PC-9 (cell line): ENCODE measurements around the gene C10orf62. TPM values are rescaled to one million over a fixed set of nuclear protein-coding genes. Genes with fewer than 3 reads are reported as not detected.

Experiments
- BruUV-seq: library from RNA; stranded (reverse); fragments of 400-500 nt; replicated peaks from 2 replicates; lab custom pipeline; 2021; lab: Mats Ljungman, UMichigan
- CTCF ChIA-PET: fragments of 300-600 bp; sonication (Branson Sonifier 250); formaldehyde crosslinking; loops from one replicate; lab custom pipeline; 2022; ENCODE audit warnings: antibody characterized with exemption; lab: Charles Lee
- POLR2A ChIA-PET: fragments of 300-600 bp; sonication (Branson Sonifier 250); formaldehyde crosslinking; loops from one replicate; lab custom pipeline; 2022; ENCODE audit warnings: antibody characterized with exemption; ENCODE audit not compliant: unreplicated experiment; lab: Charles Lee
- DNase-seq, 2 experiments: peaks; one replicate each; pipeline versions ENCODE4 v3.0.0 to v3.0.0-alpha.2; 2015 to 2022; ENCODE audit warnings: mixed read lengths in 1 of 2
- H2AFZ ChIP-seq: fragments of 200-600 bp; sonication (generic); 2 replicates; pipeline ENCODE4 v1.8.1; 2017; ENCODE audit warnings: antibody characterized with exemption
- H3F3A ChIP-seq: fragments of 200-600 bp; sonication (generic); 2 replicates; pipeline ENCODE4 v1.8.1; 2017; ENCODE audit warnings: antibody characterized with exemption, mild to moderate bottlenecking, low read depth; ENCODE audit not compliant: insufficient read depth
- H3K27ac ChIP-seq: fragments of 200-600 bp; sonication (generic); 2 replicates; pipeline ENCODE4 v1.6.1; 2016; ENCODE audit warnings: mixed run types
- H3K27me3 ChIP-seq: fragments of 200-600 bp; sonication (generic); 2 replicates; pipeline ENCODE4 v1.6.1; 2016; ENCODE audit warnings: low read depth, mixed run types; ENCODE audit not compliant: insufficient read depth
- H3K36me3 ChIP-seq: fragments of 200-600 bp; sonication (generic); 2 replicates; pipeline ENCODE4 v1.6.1; 2016; ENCODE audit warnings: low read depth, mixed run types
- H3K4me1 ChIP-seq: fragments of 200-600 bp; sonication (generic); replicated peaks from 2 replicates; pipeline ENCODE4 v1.6.1; 2016; ENCODE audit warnings: mixed run types; ENCODE audit not compliant: insufficient read depth
- H3K4me2 ChIP-seq: fragments of 200-600 bp; sonication (generic); 2 replicates; pipeline ENCODE4 v1.6.1; 2017; ENCODE audit warnings: mixed run types
- H3K4me3 ChIP-seq: fragments of 200-600 bp; sonication (generic); 2 replicates; pipeline ENCODE4 v1.6.1; 2016; ENCODE audit warnings: mixed run types
- H3K79me2 ChIP-seq: fragments of 200-600 bp; sonication (generic); 2 replicates; pipeline ENCODE4 v1.6.1; 2017; ENCODE audit warnings: low read depth, mixed run types
- H3K9me2 ChIP-seq: fragments of 200-600 bp; sonication (generic); 2 replicates; pipeline ENCODE4 v1.8.1; 2017; ENCODE audit warnings: mild to moderate bottlenecking; ENCODE audit not compliant: insufficient read depth
- H3K9me3 ChIP-seq: fragments of 200-600 bp; sonication (generic); 2 replicates; pipeline ENCODE4 v1.8.1; 2016; ENCODE audit warnings: low read depth; ENCODE audit not compliant: insufficient read depth
- H4K20me1 ChIP-seq: fragments of 200-600 bp; sonication (generic); 2 replicates; pipeline ENCODE4 v1.8.1; 2017; ENCODE audit not compliant: insufficient read depth
- EZH2 ChIP-seq: fragments of 200-600 bp; sonication (generic); IDR thresholded peaks from 2 replicates; pipeline ENCODE4 v1.8.0; 2017; ENCODE audit warnings: antibody characterized with exemption, low read depth
- intact Hi-C: fragments of 100-400 bp; cut with micrococcal nuclease; formaldehyde crosslinking; loops from one replicate; pipeline ENCODE4 v1.10.0; 2022; ENCODE audit not compliant: unreplicated experiment
- total RNA-seq: library from RNA; stranded (reverse); gene quantifications from 2 replicates; pipeline ENCODE4 v1.2.3, GENCODE V29; 2021
- TF ChIP-seq, protein P1 (sequence below): fragments of 200-600 bp; sonication (generic); conservative IDR thresholded peaks from 2 replicates; pipeline ENCODE4 v1.6.1; 2017; ENCODE audit warnings: mixed run types, antibody characterized with exemption, mild to moderate bottlenecking, moderate library complexity

The C10orf62 gene
- total RNA-seq, 1 experiment from 2014 or later: 0.59 TPM

DNA sequence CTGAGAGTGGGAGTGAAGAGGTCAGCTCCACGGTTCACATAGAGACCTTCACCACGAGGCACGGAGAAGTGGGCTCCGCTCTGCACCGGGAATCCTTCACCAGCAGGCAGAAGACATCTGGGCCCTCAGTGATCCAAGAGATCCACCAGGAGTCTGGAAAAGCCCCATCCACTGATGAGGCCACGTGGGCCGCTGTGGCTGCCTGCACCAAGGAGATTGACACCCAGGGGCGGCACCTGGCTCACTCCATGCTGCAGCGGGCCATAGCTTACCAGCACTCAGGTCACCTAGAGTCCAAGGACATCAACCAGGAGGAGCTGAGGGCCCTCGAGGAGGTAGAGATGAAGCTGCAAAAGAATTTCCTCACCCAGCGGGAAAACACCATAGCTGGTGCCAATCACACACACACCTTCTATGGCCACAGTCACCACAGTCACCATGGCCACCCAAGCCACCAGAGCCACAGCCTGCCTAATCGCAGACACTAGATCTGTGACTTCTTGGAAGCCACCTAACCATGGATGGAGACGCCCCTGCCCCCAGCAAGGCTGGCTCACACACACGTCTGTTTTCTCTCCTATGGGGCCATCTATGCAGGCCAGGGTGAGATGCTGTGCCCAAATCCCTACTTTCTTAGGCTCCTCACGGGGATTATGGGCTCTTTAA lies 694 bp downstream of the C10orf62 start:
- Histone ChIP-seq H3K36me3 (no peaks in the 10 kb centered on the region), H3K27ac (no peak overlapping the region), H3K27me3 (no peaks in the 10 kb centered on the region), H3K4me2 (no peak overlapping the region), H3K79me2 (no peaks in the 10 kb centered on the region), H3K9me3 (no peaks in the 10 kb centered on the region), H4K20me1 (no peaks in the 10 kb centered on the region), H3K9me2 (no peaks in the 10 kb centered on the region), H3K4me1 (no peaks in the 10 kb centered on the region), H2AFZ (no peak overlapping the region), H3K4me3 (no peak overlapping the region), H3F3A (peaks cover 3% of the 10 kb centered on the region; the same call in 1 of the 2 replicates)
- DNase-seq: no peak
- no TSS peak for BruUV-seq
- no peak for TF ChIP-seq EZH2
- TF ChIP-seq, protein P1, sequence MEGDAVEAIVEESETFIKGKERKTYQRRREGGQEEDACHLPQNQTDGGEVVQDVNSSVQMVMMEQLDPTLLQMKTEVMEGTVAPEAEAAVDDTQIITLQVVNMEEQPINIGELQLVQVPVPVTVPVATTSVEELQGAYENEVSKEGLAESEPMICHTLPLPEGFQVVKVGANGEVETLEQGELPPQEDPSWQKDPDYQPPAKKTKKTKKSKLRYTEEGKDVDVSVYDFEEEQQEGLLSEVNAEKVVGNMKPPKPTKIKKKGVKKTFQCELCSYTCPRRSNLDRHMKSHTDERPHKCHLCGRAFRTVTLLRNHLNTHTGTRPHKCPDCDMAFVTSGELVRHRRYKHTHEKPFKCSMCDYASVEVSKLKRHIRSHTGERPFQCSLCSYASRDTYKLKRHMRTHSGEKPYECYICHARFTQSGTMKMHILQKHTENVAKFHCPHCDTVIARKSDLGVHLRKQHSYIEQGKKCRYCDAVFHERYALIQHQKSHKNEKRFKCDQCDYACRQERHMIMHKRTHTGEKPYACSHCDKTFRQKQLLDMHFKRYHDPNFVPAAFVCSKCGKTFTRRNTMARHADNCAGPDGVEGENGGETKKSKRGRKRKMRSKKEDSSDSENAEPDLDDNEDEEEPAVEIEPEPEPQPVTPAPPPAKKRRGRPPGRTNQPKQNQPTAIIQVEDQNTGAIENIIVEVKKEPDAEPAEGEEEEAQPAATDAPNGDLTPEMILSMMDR: no peak
- CTCF ChIA-PET: no interaction called here
- POLR2A ChIA-PET: no interaction called here
- intact Hi-C loops: no loop called here

DNA sequence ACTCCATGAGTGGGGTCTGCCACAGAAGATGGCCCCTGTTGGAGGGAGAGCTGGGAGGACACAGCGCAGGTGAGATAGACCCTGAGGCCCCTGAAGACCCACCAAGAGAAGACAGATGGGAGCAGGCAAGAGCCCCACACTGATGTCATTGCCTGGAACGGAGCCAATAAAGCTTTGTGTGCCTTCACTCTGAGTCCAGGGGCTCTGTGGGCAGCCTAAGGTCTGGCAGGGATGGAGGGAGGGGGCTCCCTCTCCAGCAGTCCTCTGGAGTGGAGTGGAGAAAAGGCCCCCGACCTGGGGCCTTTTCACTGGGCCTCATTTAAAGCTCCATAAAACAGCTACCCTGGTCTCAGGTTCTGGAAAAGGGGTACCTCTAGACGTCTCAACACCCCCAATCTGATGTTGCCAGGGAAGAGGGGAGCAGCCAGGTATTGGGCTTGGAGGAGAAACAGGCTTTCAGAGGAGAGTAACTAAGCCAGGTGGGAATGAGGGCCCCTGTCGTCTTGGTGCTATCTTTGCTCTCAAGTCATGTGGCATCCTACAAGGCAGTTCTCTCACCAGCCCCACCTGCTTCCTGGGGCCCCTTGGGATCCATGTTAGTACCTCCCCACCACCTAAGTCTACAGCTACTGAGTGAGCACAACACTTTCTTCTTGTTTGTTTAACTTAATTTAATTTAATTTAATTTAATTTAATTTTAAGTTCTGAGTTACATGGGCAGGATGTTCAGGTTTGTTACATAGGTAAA lies 1.4 kb downstream of the C10orf62 start:
- Histone ChIP-seq H3K4me1 (peaks cover 5% of the 10 kb centered on the region; the same call in 1 of the 2 replicates), H4K20me1 (no peaks in the 10 kb centered on the region), H3K27ac (no peak overlapping the region), H3K79me2 (no peaks in the 10 kb centered on the region), H3K9me3 (no peaks in the 10 kb centered on the region), H3K4me2 (no peak overlapping the region), H3K9me2 (no peaks in the 10 kb centered on the region), H2AFZ (no peak overlapping the region), H3K4me3 (no peak overlapping the region), H3F3A (peaks cover 10% of the 10 kb centered on the region; the same call in 1 of the 2 replicates), H3K36me3 (no peaks in the 10 kb centered on the region), H3K27me3 (no peaks in the 10 kb centered on the region)
- ChIA-PET CTCF (no interaction called here), POLR2A (no interaction called here)
- BruUV-seq: no TSS peak
- no peak for TF ChIP-seq EZH2
- TF ChIP-seq, protein P1: no peak
- intact Hi-C loops: no loop called here
- no peak for DNase-seq

DNA sequence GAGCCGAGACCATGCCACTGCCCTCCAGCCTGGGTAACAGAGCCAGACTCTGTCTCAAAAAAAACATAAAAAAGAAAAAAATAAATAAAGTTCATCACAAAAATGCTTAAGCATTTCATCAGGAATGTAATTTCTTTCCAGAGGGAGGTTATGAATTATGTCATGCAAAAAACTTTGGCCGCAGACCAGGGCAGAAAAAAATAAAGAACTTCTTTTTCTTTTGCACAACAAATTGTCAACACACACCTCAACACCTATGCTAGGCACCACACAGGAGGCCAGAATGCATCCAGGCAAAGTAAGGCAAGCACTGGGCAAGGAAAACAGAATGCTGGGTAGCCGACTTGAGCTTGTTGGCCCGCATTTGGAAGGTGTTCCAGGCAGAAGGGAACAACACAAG lies 3.9 kb downstream of the C10orf62 start:
- TF ChIP-seq EZH2: no peak
- TF ChIP-seq, protein P1: no peak
- no peak overlapping the region for H3K27ac ChIP-seq
- peaks cover 28% of the 10 kb centered on the region for H3K4me1 ChIP-seq
- ChIA-PET CTCF (no interaction called here), POLR2A (no interaction called here)
- H4K20me1 ChIP-seq: no peaks in the 10 kb centered on the region
- BruUV-seq: no TSS peak
- no peak overlapping the region for H3K4me2 ChIP-seq
- H3K36me3 ChIP-seq: no peaks in the 10 kb centered on the region
- no peak overlapping the region for H3K4me3 ChIP-seq
- H3K27me3 ChIP-seq: no peaks in the 10 kb centered on the region
- peaks cover 15% of the 10 kb centered on the region; the same call in 1 of the 2 replicates for H3F3A ChIP-seq
- H3K9me3 ChIP-seq: no peaks in the 10 kb centered on the region
- H3K9me2 ChIP-seq: no peaks in the 10 kb centered on the region
- no peaks in the 10 kb centered on the region for H3K79me2 ChIP-seq
- no peak for DNase-seq
- intact Hi-C loops: no loop called here
- H2AFZ ChIP-seq: no peak overlapping the region
